Kidney capillary endothelial cell (primary cell): ENCODE results near the gene ATAD3C.
A peak's percentile ranks its signal among the peaks of the same experiment; 100 is the strongest.
"Not testable (repeated sequence)": the region's sequence is repeated elsewhere in the genome, so short reads cannot be mapped to it uniquely, and the experiment has no call there.

Experiments
- DNase-seq: peaks from one replicate; pipeline ENCODE4 v3.0.0-alpha.2; 2018; ENCODE audit warnings: low spot score

ATAD3C gene

GRCh38 chr1:1449099-1449739, at the start of gene ATAD3C:
ATAD3C (plus strand) TSS chr1:1449689; CDS start chr1:1450684, 995 bp downstream.
- DNase-seq = no peak

GRCh38 chr1:1399872-1400575, 49.5 kb upstream of the ATAD3C start:
- no peak for DNase-seq

GRCh38 chr1:1400576-1401456, 48.7 kb upstream of the ATAD3C start:
- DNase-seq = peak; percentile 36

GRCh38 chr1:1401457-1402010, 48.0 kb upstream of the ATAD3C start:
- no peak for DNase-seq

- peak; percentile 76 for DNase-seq
Measured at GRCh38 chr1:1402072-1402900, 47.2 kb upstream of the ATAD3C start.

GRCh38 chr1:1402901-1403392, 46.5 kb upstream of the ATAD3C start:
- not testable (repeated sequence) for DNase-seq

GRCh38 chr1:1403653-1404052, 45.8 kb upstream of the ATAD3C start:
- no peak for DNase-seq

GRCh38 chr1:1406101-1406820, 43.2 kb upstream of the ATAD3C start:
- DNase-seq = no peak

- peak; percentile 91 for DNase-seq
Measured at GRCh38 chr1:1406821-1407635, 42.5 kb upstream of the ATAD3C start, which contains the start of gene MRPL20. MRPL20 (minus strand) TSS chr1:1407293; CDS start chr1:1407217, 76 bp downstream.

GRCh38 chr1:1407636-1408318, 41.7 kb upstream of the ATAD3C start:
- DNase-seq = no peak

- DNase-seq = not testable (repeated sequence)
Measured at GRCh38 chr1:1410238-1410637, 39.3 kb upstream of the ATAD3C start.

- no peak for DNase-seq
Measured at GRCh38 chr1:1411626-1412025, 37.9 kb upstream of the ATAD3C start.

GRCh38 chr1:1412311-1412902, 37.1 kb upstream of the ATAD3C start:
- not testable (repeated sequence) for DNase-seq

GRCh38 chr1:1415751-1416150, 33.7 kb upstream of the ATAD3C start:
- DNase-seq = no peak

GRCh38 chr1:1417396-1417795, 32.1 kb upstream of the ATAD3C start:
- not testable (repeated sequence) for DNase-seq

GRCh38 chr1:1417825-1418463, 31.5 kb upstream of the ATAD3C start:
- not testable (repeated sequence) for DNase-seq

- DNase-seq = no peak
Measured at GRCh38 chr1:1418464-1419362, 30.8 kb upstream of the ATAD3C start.
